GM23338 (cell line): ENCODE measurements around the gene DNAH11. TPM values are rescaled to one million over a fixed set of nuclear protein-coding genes. Genes with fewer than 3 reads are reported as not detected.

Source experiments
- ATAC-seq: fragments of 200-7000 bp; cut with Tn5 transposase; 3 replicates; pipeline ENCODE4 v1.9.1; 2020
- DNase-seq: peaks from one replicate; pipeline ENCODE4 v3.0.0-alpha.2; 2015; ENCODE audit warnings: low spot score
- H2AFZ ChIP-seq: fragments of 200-600 bp; sonication (generic); 2 replicates; pipeline ENCODE4 v1.8.0; 2016; ENCODE audit warnings: antibody characterized with exemption, mild to moderate bottlenecking, moderate library complexity
- H3F3A ChIP-seq: fragments of 200-600 bp; sonication (generic); replicated peaks from 2 replicates; pipeline ENCODE4 v1.8.0; 2017; ENCODE audit warnings: antibody characterized with exemption, mixed run types, low read depth
- H3K27ac ChIP-seq: fragments of 200-600 bp; sonication (generic); 2 replicates; pipeline ENCODE4 v1.6.1; 2016; ENCODE audit warnings: low read depth
- H3K27me3 ChIP-seq: fragments of 200-600 bp; sonication (generic); 2 replicates; pipeline ENCODE4 v1.8.0; 2016; ENCODE audit warnings: mild to moderate bottlenecking, mixed run types, moderate library complexity; ENCODE audit not compliant: insufficient read depth
- H3K36me3 ChIP-seq: fragments of 200-600 bp; sonication (generic); 2 replicates; pipeline ENCODE4 v1.8.0; 2016; ENCODE audit warnings: mild to moderate bottlenecking; ENCODE audit not compliant: insufficient read depth
- H3K4me1 ChIP-seq: fragments of 200-600 bp; sonication (generic); 2 replicates; pipeline ENCODE4 v1.8.0; 2016; ENCODE audit warnings: mild to moderate bottlenecking, moderate library complexity; ENCODE audit not compliant: insufficient read depth
- H3K4me2 ChIP-seq: fragments of 200-600 bp; sonication (generic); 2 replicates; pipeline ENCODE4 v1.7.1; 2017; ENCODE audit warnings: mixed run types
- H3K4me3 ChIP-seq: fragments of 200-600 bp; sonication (generic); 2 replicates; pipeline ENCODE4 v1.6.1; 2016; ENCODE audit warnings: mixed run types
- H3K79me2 ChIP-seq: fragments of 200-600 bp; sonication (generic); replicated peaks from 2 replicates; pipeline ENCODE4 v1.8.0; 2017; ENCODE audit warnings: mild to moderate bottlenecking; ENCODE audit not compliant: insufficient read depth
- H3K9me2 ChIP-seq: fragments of 200-600 bp; sonication (generic); 2 replicates; pipeline ENCODE4 v1.8.0; 2017; ENCODE audit not compliant: insufficient read depth
- H4K20me1 ChIP-seq: fragments of 200-600 bp; sonication (generic); replicated peaks from 2 replicates; pipeline ENCODE4 v1.8.0; 2017; ENCODE audit warnings: mild to moderate bottlenecking; ENCODE audit not compliant: insufficient read depth
- H3K27ac Mint-ChIP-seq: 2 replicates; pipeline ENCODE4 v1.8.0; 2020; ENCODE audit warnings: inconsistent platforms, mild to moderate bottlenecking, moderate library complexity, mixed read lengths
- H3K27me3 Mint-ChIP-seq: 3 replicates; pipeline ENCODE4 v1.8.0; 2022; ENCODE audit warnings: low read depth, mild to moderate bottlenecking, moderate library complexity, mixed read lengths, inconsistent platforms; ENCODE audit not compliant: insufficient read depth, poor library complexity
- H3K36me3 Mint-ChIP-seq: 3 replicates; pipeline ENCODE4 v1.8.0; 2021; ENCODE audit warnings: low read depth, mild to moderate bottlenecking, inconsistent platforms, moderate library complexity, mixed read lengths
- H3K4me1 Mint-ChIP-seq: 3 replicates; pipeline ENCODE4 v1.8.0; 2020; ENCODE audit warnings: mild to moderate bottlenecking, inconsistent platforms, mixed read lengths
- H3K4me3 Mint-ChIP-seq: 3 replicates; pipeline ENCODE4 v1.8.0; 2021; ENCODE audit warnings: moderate library complexity, mild to moderate bottlenecking, inconsistent platforms, mixed read lengths
- H3K9me3 Mint-ChIP-seq: 3 replicates; pipeline ENCODE4 v1.8.0; 2020; ENCODE audit warnings: moderate library complexity, mild to moderate bottlenecking, inconsistent platforms, mixed read lengths
- CREB1 ChIP-seq: fragments of 250-450 bp; sonication (Bioruptor Pico); IDR thresholded peaks from 2 replicates; pipeline ENCODE4 v1.5.0; 2020; ENCODE audit warnings: low read depth, mild to moderate bottlenecking, moderate library complexity
- EZH2 ChIP-seq: fragments of 200-600 bp; sonication (generic); IDR thresholded peaks from one replicate; pipeline ENCODE4 v1.8.0; 2017; ENCODE audit warnings: antibody characterized with exemption, mild to moderate bottlenecking, low read depth; ENCODE audit not compliant: unreplicated experiment
- JUNB ChIP-seq: IDR thresholded peaks from one replicate; pipeline ENCODE4 v1.6.1; 2016; ENCODE audit warnings: antibody characterized with exemption; ENCODE audit not compliant: unreplicated experiment
- POLR2AphosphoS5 ChIP-seq: IDR thresholded peaks from 2 replicates; pipeline ENCODE4 v1.6.1; 2016; ENCODE audit warnings: antibody characterized with exemption, low read depth
- ZNF331 ChIP-seq: fragments of 250-450 bp; sonication (Bioruptor Pico); IDR thresholded peaks from 2 replicates; pipeline ENCODE4 v1.5.0; 2020; ENCODE audit warnings: low read depth, mild to moderate bottlenecking, moderate library complexity
- polyA plus RNA-seq: library from polyadenylated mRNA; unstranded; fragments of >200 nt; fragmentation: Nextera tagmentation; extraction: Ambion mirVana; gene quantifications from 2 replicates; pipeline ENCODE4 v1.2.1, GENCODE V29; 2016
- total RNA-seq: library from RNA; depleted of rRNA; stranded (reverse); fragments of >200 nt; shearing (Covaris generic); gene quantifications from 2 replicates; pipeline ENCODE4 v1.2.3, GENCODE V29; 2014
- TF ChIP-seq, protein P1 (sequence below): IDR thresholded peaks from one replicate; pipeline ENCODE4 v1.6.1; 2018; ENCODE audit warnings: antibody characterized with exemption; ENCODE audit not compliant: unreplicated experiment
- TF ChIP-seq, protein P2 (sequence below), 2 experiments: fragments of 200-600 bp in 1 of 2; sonication (generic) in 1 of 2; conservative IDR thresholded peaks; 2 replicates each; pipeline versions ENCODE4 v1.5.1 to v1.6.1; 2016 to 2017; ENCODE audit warnings: antibody characterized with exemption in 2 of 2, low read depth in 2 of 2, mild to moderate bottlenecking in 2 of 2, moderate library complexity in 1 of 2
- TF ChIP-seq, protein P3 (sequence below): IDR thresholded peaks from 2 replicates; pipeline ENCODE4 v1.6.1; 2016; ENCODE audit warnings: antibody characterized with exemption
- TF ChIP-seq, protein P4 (sequence below): fragments of 250-450 bp; sonication (Bioruptor Pico); IDR thresholded peaks from 2 replicates; pipeline ENCODE4 v1.5.0; 2020; ENCODE audit warnings: mild to moderate bottlenecking, moderate library complexity

The DNAH11 gene
- total and polyA plus RNA-seq, 2 experiments from 2014 or later, result 9.3 TPM

DNA sequence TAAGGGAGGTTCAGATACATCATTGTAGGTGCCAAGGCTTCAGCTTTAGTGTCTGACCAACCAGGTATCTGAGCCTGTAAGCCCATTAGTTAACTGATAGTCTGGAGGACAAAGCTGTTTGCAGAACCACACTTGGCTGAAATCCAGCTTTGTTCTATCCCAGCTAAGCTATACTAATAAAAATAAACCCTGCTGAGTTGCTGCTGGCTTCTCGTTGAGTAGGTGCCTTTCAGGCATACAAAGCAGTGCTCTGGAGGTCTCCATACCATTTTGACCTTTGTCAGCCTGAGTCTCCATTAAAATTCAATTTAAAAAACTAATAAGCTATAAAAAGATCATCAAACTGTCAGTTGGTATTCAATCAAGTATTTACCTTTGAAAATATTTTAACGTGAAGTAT is 380.8 kb downstream of the DNAH11 start:
- H3K9me3 Mint-ChIP-seq, result no peaks in the 10 kb centered on the region
- Histone ChIP-seq H2AFZ (no peak overlapping the region), H4K20me1 (peaks cover 40% of the 10 kb centered on the region), H3K4me1 (peaks cover 54% of the 10 kb centered on the region), H3K79me2 (peaks cover 100% of the 10 kb centered on the region), H3K4me2 (peak overlapping the region; percentile 50), H3K27me3 (no peaks in the 10 kb centered on the region), H3K4me3 (no peak overlapping the region), H3K9me2 (no peaks in the 10 kb centered on the region), H3K36me3 (no peaks in the 10 kb centered on the region), H3K27ac (no peak overlapping the region), H3F3A (no peaks in the 10 kb centered on the region)
- H3K27ac Mint-ChIP-seq, result no peak overlapping the region
- TF ChIP-seq, protein P1, sequence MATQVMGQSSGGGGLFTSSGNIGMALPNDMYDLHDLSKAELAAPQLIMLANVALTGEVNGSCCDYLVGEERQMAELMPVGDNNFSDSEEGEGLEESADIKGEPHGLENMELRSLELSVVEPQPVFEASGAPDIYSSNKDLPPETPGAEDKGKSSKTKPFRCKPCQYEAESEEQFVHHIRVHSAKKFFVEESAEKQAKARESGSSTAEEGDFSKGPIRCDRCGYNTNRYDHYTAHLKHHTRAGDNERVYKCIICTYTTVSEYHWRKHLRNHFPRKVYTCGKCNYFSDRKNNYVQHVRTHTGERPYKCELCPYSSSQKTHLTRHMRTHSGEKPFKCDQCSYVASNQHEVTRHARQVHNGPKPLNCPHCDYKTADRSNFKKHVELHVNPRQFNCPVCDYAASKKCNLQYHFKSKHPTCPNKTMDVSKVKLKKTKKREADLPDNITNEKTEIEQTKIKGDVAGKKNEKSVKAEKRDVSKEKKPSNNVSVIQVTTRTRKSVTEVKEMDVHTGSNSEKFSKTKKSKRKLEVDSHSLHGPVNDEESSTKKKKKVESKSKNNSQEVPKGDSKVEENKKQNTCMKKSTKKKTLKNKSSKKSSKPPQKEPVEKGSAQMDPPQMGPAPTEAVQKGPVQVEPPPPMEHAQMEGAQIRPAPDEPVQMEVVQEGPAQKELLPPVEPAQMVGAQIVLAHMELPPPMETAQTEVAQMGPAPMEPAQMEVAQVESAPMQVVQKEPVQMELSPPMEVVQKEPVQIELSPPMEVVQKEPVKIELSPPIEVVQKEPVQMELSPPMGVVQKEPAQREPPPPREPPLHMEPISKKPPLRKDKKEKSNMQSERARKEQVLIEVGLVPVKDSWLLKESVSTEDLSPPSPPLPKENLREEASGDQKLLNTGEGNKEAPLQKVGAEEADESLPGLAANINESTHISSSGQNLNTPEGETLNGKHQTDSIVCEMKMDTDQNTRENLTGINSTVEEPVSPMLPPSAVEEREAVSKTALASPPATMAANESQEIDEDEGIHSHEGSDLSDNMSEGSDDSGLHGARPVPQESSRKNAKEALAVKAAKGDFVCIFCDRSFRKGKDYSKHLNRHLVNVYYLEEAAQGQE, result no peak
- TF ChIP-seq POLR2AphosphoS5 (no peak), JUNB (no peak), EZH2 (no peak), ZNF331 (no peak), CREB1 (no peak)
- TF ChIP-seq, protein P2, sequence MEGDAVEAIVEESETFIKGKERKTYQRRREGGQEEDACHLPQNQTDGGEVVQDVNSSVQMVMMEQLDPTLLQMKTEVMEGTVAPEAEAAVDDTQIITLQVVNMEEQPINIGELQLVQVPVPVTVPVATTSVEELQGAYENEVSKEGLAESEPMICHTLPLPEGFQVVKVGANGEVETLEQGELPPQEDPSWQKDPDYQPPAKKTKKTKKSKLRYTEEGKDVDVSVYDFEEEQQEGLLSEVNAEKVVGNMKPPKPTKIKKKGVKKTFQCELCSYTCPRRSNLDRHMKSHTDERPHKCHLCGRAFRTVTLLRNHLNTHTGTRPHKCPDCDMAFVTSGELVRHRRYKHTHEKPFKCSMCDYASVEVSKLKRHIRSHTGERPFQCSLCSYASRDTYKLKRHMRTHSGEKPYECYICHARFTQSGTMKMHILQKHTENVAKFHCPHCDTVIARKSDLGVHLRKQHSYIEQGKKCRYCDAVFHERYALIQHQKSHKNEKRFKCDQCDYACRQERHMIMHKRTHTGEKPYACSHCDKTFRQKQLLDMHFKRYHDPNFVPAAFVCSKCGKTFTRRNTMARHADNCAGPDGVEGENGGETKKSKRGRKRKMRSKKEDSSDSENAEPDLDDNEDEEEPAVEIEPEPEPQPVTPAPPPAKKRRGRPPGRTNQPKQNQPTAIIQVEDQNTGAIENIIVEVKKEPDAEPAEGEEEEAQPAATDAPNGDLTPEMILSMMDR (conservative IDR thresholded peaks at IDR 0.05; ENCODE audit: low read depth in 2 of 2), result no peak
- TF ChIP-seq, protein P3, sequence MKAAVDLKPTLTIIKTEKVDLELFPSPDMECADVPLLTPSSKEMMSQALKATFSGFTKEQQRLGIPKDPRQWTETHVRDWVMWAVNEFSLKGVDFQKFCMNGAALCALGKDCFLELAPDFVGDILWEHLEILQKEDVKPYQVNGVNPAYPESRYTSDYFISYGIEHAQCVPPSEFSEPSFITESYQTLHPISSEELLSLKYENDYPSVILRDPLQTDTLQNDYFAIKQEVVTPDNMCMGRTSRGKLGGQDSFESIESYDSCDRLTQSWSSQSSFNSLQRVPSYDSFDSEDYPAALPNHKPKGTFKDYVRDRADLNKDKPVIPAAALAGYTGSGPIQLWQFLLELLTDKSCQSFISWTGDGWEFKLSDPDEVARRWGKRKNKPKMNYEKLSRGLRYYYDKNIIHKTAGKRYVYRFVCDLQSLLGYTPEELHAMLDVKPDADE, result no peak
- TF ChIP-seq, protein P4, sequence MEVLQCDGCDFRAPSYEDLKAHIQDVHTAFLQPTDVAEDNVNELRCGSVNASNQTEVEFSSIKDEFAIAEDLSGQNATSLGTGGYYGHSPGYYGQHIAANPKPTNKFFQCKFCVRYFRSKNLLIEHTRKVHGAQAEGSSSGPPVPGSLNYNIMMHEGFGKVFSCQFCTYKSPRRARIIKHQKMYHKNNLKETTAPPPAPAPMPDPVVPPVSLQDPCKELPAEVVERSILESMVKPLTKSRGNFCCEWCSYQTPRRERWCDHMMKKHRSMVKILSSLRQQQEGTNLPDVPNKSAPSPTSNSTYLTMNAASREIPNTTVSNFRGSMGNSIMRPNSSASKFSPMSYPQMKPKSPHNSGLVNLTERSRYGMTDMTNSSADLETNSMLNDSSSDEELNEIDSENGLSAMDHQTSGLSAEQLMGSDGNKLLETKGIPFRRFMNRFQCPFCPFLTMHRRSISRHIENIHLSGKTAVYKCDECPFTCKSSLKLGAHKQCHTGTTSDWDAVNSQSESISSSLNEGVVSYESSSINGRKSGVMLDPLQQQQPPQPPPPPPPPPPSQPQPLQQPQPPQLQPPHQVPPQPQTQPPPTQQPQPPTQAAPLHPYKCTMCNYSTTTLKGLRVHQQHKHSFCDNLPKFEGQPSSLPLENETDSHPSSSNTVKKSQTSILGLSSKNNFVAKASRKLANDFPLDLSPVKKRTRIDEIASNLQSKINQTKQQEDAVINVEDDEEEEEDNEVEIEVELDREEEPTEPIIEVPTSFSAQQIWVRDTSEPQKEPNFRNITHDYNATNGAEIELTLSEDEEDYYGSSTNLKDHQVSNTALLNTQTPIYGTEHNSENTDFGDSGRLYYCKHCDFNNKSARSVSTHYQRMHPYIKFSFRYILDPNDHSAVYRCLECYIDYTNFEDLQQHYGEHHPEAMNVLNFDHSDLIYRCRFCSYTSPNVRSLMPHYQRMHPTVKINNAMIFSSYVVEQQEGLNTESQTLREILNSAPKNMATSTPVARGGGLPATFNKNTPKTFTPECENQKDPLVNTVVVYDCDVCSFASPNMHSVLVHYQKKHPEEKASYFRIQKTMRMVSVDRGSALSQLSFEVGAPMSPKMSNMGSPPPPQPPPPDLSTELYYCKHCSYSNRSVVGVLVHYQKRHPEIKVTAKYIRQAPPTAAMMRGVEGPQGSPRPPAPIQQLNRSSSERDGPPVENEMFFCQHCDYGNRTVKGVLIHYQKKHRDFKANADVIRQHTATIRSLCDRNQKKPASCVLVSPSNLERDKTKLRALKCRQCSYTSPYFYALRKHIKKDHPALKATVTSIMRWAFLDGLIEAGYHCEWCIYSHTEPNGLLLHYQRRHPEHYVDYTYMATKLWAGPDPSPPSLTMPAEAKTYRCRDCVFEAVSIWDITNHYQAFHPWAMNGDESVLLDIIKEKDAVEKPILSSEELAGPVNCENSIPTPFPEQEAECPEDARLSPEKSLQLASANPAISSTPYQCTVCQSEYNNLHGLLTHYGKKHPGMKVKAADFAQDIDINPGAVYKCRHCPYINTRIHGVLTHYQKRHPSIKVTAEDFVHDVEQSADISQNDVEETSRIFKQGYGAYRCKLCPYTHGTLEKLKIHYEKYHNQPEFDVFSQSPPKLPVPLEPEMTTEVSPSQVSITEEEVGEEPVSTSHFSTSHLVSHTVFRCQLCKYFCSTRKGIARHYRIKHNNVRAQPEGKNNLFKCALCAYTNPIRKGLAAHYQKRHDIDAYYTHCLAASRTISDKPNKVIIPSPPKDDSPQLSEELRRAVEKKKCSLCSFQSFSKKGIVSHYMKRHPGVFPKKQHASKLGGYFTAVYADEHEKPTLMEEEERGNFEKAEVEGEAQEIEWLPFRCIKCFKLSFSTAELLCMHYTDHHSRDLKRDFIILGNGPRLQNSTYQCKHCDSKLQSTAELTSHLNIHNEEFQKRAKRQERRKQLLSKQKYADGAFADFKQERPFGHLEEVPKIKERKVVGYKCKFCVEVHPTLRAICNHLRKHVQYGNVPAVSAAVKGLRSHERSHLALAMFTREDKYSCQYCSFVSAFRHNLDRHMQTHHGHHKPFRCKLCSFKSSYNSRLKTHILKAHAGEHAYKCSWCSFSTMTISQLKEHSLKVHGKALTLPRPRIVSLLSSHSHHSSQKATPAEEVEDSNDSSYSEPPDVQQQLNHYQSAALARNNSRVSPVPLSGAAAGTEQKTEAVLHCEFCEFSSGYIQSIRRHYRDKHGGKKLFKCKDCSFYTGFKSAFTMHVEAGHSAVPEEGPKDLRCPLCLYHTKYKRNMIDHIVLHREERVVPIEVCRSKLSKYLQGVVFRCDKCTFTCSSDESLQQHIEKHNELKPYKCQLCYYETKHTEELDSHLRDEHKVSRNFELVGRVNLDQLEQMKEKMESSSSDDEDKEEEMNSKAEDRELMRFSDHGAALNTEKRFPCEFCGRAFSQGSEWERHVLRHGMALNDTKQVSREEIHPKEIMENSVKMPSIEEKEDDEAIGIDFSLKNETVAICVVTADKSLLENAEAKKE (CRISPR knock-in tag), result no peak; the same call in 1 of the 2 replicates
- no peak overlapping the region for H3K4me3 Mint-ChIP-seq
- H3K36me3 Mint-ChIP-seq, result peaks cover 8% of the 10 kb centered on the region; the same call in 2 of the 3 replicates
- ATAC-seq (peak; percentile 81), DNase-seq (no peak)
- H3K4me1 Mint-ChIP-seq, result peaks cover 73% of the 10 kb centered on the region
- no peaks in the 10 kb centered on the region for H3K27me3 Mint-ChIP-seq
